ENCODE data around the gene IL1RAP.

IL1RAP gene

DNA sequence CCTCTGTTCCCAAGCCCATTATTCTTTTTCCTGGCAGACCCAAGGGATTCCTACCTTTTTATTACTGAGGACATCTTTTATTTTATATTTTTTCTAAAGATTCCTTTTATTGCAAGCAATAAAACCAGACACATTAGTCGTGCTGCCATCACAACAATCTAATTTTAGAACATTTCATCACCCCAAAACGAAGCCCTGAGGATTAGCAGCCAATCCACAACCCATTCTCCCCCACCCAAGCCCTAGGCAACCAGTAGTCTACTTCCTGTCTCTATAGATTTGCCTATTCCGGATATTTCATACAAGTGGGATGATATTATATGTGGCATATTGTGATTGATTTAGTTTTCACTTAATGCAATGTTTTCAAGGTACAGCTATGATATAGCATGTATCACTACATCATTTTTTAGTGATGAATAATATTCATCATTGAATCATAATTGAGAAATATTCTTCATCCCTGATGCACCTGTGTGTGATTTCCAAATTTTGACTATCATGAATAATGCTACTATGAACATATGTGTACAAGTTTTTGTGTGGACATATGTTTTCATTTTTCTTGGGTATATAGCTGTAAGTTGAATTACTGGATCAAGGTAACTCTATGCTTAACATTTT, 65.7 kb downstream of the IL1RAP start:
- H3K27ac ChIP-seq = no peak overlapping the region
- TF ChIP-seq, protein P1, sequence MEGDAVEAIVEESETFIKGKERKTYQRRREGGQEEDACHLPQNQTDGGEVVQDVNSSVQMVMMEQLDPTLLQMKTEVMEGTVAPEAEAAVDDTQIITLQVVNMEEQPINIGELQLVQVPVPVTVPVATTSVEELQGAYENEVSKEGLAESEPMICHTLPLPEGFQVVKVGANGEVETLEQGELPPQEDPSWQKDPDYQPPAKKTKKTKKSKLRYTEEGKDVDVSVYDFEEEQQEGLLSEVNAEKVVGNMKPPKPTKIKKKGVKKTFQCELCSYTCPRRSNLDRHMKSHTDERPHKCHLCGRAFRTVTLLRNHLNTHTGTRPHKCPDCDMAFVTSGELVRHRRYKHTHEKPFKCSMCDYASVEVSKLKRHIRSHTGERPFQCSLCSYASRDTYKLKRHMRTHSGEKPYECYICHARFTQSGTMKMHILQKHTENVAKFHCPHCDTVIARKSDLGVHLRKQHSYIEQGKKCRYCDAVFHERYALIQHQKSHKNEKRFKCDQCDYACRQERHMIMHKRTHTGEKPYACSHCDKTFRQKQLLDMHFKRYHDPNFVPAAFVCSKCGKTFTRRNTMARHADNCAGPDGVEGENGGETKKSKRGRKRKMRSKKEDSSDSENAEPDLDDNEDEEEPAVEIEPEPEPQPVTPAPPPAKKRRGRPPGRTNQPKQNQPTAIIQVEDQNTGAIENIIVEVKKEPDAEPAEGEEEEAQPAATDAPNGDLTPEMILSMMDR (IDR thresholded peaks at IDR 0.05) = no peak
- TF ChIP-seq ZFX (IDR thresholded peaks at IDR 0.05; ENCODE audit: borderline replicate concordance) = no peak

DNA sequence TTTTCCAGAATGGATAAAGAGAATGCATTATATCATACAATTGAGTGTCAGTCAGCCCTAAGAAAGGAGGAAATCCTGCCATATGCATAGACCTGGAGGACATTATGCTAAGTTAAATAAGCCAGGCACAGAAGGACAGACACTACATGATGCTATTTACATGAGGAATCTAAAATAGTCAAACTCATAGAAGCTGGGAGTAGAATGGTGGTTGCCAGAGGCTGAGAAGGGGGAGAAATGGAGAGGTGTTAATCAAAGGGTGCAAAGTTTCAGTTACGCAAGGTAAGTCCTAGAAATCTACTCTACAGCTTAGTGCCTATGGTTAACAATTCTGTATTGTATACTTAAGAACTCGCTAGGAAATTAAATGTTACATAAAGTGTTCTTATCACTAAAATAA, 66.5 kb downstream of the IL1RAP start:
- no peak for TF ChIP-seq ZFX (IDR thresholded peaks at IDR 0.05; ENCODE audit: borderline replicate concordance)
- TF ChIP-seq, protein P1 (IDR thresholded peaks at IDR 0.05) = no peak

DNA sequence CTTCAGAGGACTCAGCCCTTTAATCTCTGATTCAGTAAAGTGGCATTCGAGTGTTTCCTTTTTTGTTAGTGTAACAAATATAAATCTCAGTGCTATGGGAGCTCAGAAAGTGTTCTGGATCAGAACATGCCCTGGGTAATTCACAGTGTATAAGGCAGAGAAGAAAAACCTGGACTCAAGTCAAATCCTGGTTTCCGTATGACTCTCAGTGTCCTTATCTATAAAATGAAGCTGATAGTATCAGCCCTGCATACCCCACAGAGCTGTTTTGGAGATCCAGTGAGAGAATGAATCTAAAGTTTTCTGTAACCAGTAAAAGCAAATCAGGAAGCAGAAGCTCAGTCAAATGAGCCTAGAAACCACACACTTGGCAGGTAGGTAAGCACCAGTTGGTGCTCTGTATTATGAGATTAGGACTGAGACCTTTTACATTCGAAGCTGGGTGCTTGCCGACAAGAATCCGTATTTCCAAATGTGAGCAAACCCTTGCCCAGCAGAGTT, 67.2 kb downstream of the IL1RAP start:
- no peak overlapping the region for H3K27ac ChIP-seq
- TF ChIP-seq ZFX (IDR thresholded peaks at IDR 0.05; ENCODE audit: borderline replicate concordance) = no peak
- TF ChIP-seq, protein P1 (IDR thresholded peaks at IDR 0.05) = no peak

More for the DNA sequence above, 66.5 kb downstream of the IL1RAP start:
- no peak overlapping the region for H3K27ac ChIP-seq

DNA sequence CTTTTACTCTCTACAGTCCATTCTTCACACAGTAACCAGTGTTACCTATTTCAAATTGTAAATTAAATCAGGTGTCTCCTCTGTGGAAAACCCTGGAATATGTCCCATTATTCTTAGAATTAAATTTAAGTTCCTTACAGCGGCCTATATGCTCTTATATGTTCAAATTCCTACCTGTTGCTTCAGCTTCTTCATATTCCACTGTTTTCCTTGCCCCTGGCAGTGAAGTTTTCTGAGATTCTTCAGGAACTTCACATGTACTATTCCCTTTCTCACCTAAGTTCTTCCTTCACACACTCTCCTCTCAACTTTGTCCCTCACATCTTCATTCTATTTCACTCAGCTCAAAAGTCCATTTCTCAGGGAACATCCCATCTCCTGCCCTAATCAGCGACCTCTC, 68.8 kb downstream of the IL1RAP start:
- TF ChIP-seq ZFX (IDR thresholded peaks at IDR 0.05; ENCODE audit: borderline replicate concordance) = no peak
- TF ChIP-seq, protein P1 (IDR thresholded peaks at IDR 0.05) = no peak
- no peak overlapping the region for H3K27ac ChIP-seq

DNA sequence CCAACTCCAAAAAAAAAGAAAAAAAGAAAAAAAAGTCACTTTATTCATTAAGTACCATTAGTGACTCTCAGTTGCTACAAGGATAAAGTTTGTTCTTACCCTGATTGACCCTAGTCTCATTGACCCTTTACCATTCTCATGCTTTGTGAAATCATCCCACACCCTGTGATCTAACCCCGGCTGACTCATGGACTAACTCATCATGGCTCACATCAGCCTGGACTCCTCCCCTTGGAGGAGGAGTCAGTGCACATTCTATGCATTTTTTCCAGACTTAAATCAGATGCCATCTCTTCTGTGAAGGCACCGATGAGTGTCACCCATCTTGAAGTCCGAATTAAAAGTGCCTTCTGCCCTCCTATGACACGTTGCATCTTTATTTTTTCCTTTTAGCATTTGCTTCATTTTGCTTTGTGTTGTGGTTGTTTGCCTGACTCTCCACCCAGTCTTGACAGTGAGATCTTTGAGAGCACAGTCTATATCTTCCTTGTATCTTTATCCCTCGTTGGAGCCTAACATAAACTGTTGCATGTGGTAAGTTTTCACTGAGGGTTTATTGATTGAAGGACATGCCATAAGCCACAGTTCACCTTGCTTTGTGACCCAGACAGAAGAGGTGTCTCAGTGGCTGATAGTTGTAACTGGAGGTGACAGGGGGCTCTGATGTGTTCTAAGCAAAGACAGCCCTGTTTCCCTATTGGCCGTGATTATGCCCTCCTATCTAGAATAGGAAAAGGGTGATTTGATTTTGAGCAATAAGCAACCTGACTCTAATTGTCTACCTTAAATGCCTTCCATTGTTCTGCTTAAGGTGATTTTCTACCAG, 72.1 kb downstream of the IL1RAP start:
- TF ChIP-seq, protein P1 (IDR thresholded peaks at IDR 0.05) = no peak
- TF ChIP-seq ZFX (IDR thresholded peaks at IDR 0.05; ENCODE audit: borderline replicate concordance) = no peak
- no peak overlapping the region for H3K27ac ChIP-seq

DNA sequence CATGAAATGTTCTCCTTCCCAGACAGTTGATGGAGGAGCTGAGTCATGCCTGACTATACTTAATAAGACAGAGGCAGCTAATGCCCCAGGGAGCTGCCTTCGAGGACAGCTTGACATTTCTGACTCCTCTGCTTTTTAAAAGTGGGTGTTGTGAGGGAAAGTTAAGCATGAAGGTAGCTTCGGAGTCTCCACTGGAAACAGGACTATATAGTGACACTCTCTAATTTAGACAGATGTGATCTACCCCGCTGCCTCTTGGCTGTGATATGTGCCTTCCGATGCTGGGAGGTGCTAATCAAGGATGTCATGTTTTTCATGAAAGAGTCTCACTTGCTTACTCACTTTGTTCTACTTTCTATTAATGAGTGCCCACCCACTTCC, 72.7 kb downstream of the IL1RAP start:
- no peak for TF ChIP-seq ZFX (IDR thresholded peaks at IDR 0.05; ENCODE audit: borderline replicate concordance)
- TF ChIP-seq, protein P1 (IDR thresholded peaks at IDR 0.05) = no peak
- no peak overlapping the region for H3K27ac ChIP-seq

DNA sequence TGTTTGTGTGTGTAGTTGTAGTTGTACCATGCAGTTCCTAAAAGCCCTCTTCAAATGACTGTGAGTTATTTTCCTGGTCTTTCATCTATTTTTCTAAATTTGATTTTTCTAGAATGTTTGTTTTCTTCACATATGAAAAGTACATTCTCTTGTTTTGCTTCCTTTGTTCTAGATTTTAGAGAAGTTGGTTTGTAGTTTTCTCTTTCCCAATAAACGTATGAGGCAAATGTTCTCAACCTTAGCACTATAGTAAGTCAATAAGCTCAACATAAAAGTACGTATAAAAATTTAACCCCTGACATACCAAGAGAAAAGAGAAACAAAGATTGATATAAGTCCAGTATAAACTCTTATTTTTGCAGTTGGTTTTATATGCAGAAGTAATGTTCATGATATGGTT, 74.7 kb downstream of the IL1RAP start:
- H3K27ac ChIP-seq = no peak overlapping the region
- TF ChIP-seq, protein P1 (IDR thresholded peaks at IDR 0.05) = no peak
- no peak for TF ChIP-seq ZFX (IDR thresholded peaks at IDR 0.05; ENCODE audit: borderline replicate concordance)
